Spleen (tissue), 11 donors: ENCODE measurements around the gene UGDH. TPM values are rescaled to one million over a fixed set of nuclear protein-coding genes. Genes with fewer than 3 reads are reported as not detected.

ENCODE experiments used
- DNase-seq: peaks from one replicate; pipeline ENCODE4 v3.0.0-alpha.2; 2020
- H3K27ac ChIP-seq, 8 donors: fragments of 200-600 bp; sonication (generic) in 7 of 8; 1 replicate in 4 of 8; 2 replicates in 4 of 8; pipeline versions ENCODE4 v1.5.0 to v1.8.0; 2016 to 2021; ENCODE audit warnings: inconsistent platforms in 4 of 8, mild to moderate bottlenecking in 4 of 8, moderate library complexity in 1 of 8
- H3K27me3 ChIP-seq, 7 donors: fragments of 200-600 bp; sonication (generic) in 6 of 7; replicated peaks in 1 of 7; 1 replicate in 4 of 7; 2 replicates in 3 of 7; pipeline versions ENCODE4 v1.5.0 to v1.8.0; 2016 to 2021; ENCODE audit warnings: inconsistent platforms in 3 of 7, mild to moderate bottlenecking in 1 of 7
- H3K36me3 ChIP-seq, 6 donors: fragments of 200-600 bp; sonication (generic) in 5 of 6; 1 replicate in 4 of 6; 2 replicates in 2 of 6; pipeline versions ENCODE4 v1.5.0 to v1.8.0; 2016 to 2021; ENCODE audit warnings: inconsistent platforms in 2 of 6
- H3K4me1 ChIP-seq, 6 donors: fragments of 200-600 bp; sonication (generic) in 5 of 6; 1 replicate in 3 of 6; 2 replicates in 3 of 6; pipeline versions ENCODE4 v1.5.0 to v1.8.0; 2016 to 2021; ENCODE audit warnings: inconsistent platforms in 3 of 6
- H3K4me3 ChIP-seq, 8 donors: fragments of 200-600 bp; sonication (generic) in 7 of 8; 1 replicate in 4 of 8; 2 replicates in 4 of 8; pipeline versions ENCODE4 v1.5.0 to v1.8.0; 2016 to 2021; ENCODE audit warnings: inconsistent platforms in 4 of 8, mild to moderate bottlenecking in 4 of 8, moderate library complexity in 2 of 8
- H3K9me3 ChIP-seq, 8 donors: fragments of 200-600 bp; sonication (generic) in 7 of 8; 1 replicate in 4 of 8; 2 replicates in 4 of 8; pipeline versions ENCODE4 v1.5.0 to v1.8.0; 2016 to 2021; ENCODE audit warnings: inconsistent platforms in 4 of 8
- CTCF ChIP-seq, 11 experiments: fragments of 200-600 bp in 7 of 11; fragments of 450-650 bp in 4 of 11; sonication (generic) in 4 of 11; IDR thresholded peaks in 8 of 11; conservative IDR thresholded peaks in 3 of 11; 1 replicate in 7 of 11; 2 replicates in 4 of 11; pipeline versions ENCODE4 v1.4.0 to v1.8.0; 2016 to 2021; ENCODE audit warnings: antibody characterized with exemption in 11 of 11, inconsistent platforms in 4 of 11, mild to moderate bottlenecking in 1 of 11
- POLR2A ChIP-seq, 3 donors: fragments of 450-650 bp; IDR thresholded peaks; one replicate each; pipeline ENCODE4 v1.5.1; 2017; ENCODE audit warnings: antibody characterized with exemption in 3 of 3, mild to moderate bottlenecking in 1 of 3
- POLR2AphosphoS5 ChIP-seq, 3 donors: sonication (generic); formaldehyde crosslinking; IDR thresholded peaks; one replicate each; pipeline ENCODE4 v1.5.1; 2017; ENCODE audit warnings: antibody characterized with exemption in 3 of 3
- WGBS, 5 donors: extraction: QIAGEN DNeasy Blood & Tissue Kit in 3 of 5; methylation state at CpG; one replicate each; pipeline versions ENCODE4 v1.1.5 to v1.1.7; 2013 to 2018; 5-methylcytosine and 5-hydroxymethylcytosine counted together
- intact Hi-C: fragments of 100-400 bp; cut with DNase I; formaldehyde crosslinking; loops from one replicate; pipeline ENCODE4 v1.15.0; 2023; ENCODE audit warnings: low total_unique reads
- polyA plus RNA-seq, 3 donors: library from polyadenylated mRNA; stranded (reverse); fragments of 200-250 nt; gene quantifications; one replicate each; pipeline ENCODE4 v1.2.1, GENCODE V29; 2013
- total RNA-seq, 7 donors: library from RNA; depleted of rRNA in 3 of 7; stranded (reverse); fragments of >200 nt in 3 of 7; fragmentation: NEBNext Ultra II Directional in 4 of 7; extraction: Animal tissue kit (Norgen Biotek cat#: 25700) in 4 of 7; gene quantifications; one replicate each; pipeline versions ENCODE4 v1.1.0 to v1.2.1, GENCODE V29; 2016 to 2021
- donor health status: healthy with polysubstance abuse.
- donor health status: DM: no; HTN: no; CAD: no; lungs with moderate emphysema.
- donor health status: DM: no; HTN: no; CAD: no.
- donor health status: Bipolar disorder and iron deficiency.
- donor health status: healthy.
- donor health status: DM: no; HTN: no; CAD: no.
- donor health status: DM: yes; HTN: yes; CAD: no.

UGDH gene
- total and polyA plus RNA-seq, 10 donors, result 4.1 to 30.8 (median 17.9) TPM

GRCh38 chr4:39529534-39529933 is 2.3 kb upstream of the UGDH start:
- DNase-seq, result no peak
- Histone ChIP-seq H3K27me3 (no peaks in the 10 kb centered on the region), H3K27ac (no peak overlapping the region), H3K4me3 (no peak overlapping the region), H3K4me1 (peaks cover 0 to 34% (median 26%) of the 10 kb centered on the region in 6 donors), H3K9me3 (peaks cover 0 to 25% (median 17%) of the 10 kb centered on the region in 8 donors), H3K36me3 (peaks cover 0 to 30% (median 2%) of the 10 kb centered on the region in 6 donors)
- intact Hi-C loops, result loop anchor here (5.0 kb wide), 1 partner anchor 103 kb away; no protein-coding TSS in a partner anchor
- no peak for TF ChIP-seq POLR2A (IDR thresholded peaks at IDR 0.05)
- no peak for TF ChIP-seq CTCF (IDR thresholded peaks at IDR 0.05 in 8 of 11, conservative IDR thresholded peaks at IDR 0.05 in 3 of 11)
- no peak for TF ChIP-seq POLR2AphosphoS5 (IDR thresholded peaks at IDR 0.05)
- 88 to 95% (median 94%) methylated on average over 2 of the region's 2 CpGs for WGBS, 5 donors

GRCh38 chr4:39528061-39528465 is 824 bp upstream of the UGDH start:
- TF ChIP-seq POLR2A (IDR thresholded peaks at IDR 0.05), result no peak
- 3 to 9% (median 4%) methylated on average over 17 to 21 of the region's 21 CpGs for WGBS, 5 donors
- Histone ChIP-seq H3K27me3 (no peaks in the 10 kb centered on the region), H3K4me1 (peaks cover 0 to 34% (median 26%) of the 10 kb centered on the region in 6 donors), H3K36me3 (peaks cover 0 to 16% (median 2%) of the 10 kb centered on the region in 6 donors), H3K27ac (peak overlapping the region; percentile 86 to 93 (median 91)), H3K4me3 (peak overlapping the region; percentile 85 to 98 (median 92)), H3K9me3 (peaks cover 0 to 25% (median 17%) of the 10 kb centered on the region in 8 donors)
- no peak for DNase-seq
- intact Hi-C loops, result loop anchor here (5.0 kb wide), 1 partner anchor 104 kb away; no protein-coding TSS in a partner anchor

- TF ChIP-seq CTCF (IDR thresholded peaks at IDR 0.05 in 8 of 11, conservative IDR thresholded peaks at IDR 0.05 in 3 of 11) (no peak), POLR2A (IDR thresholded peaks at IDR 0.05) (no peak), POLR2AphosphoS5 (IDR thresholded peaks at IDR 0.05) (no peak)
- H3K9me3 ChIP-seq, result peaks cover 0 to 17% (median 13%) of the 10 kb centered on the region in 8 donors
- intact Hi-C loops, result loop anchor here (5.0 kb wide), 1 partner anchor 105 kb away; no protein-coding TSS in a partner anchor
- peak overlapping the region; percentile 86 to 93 (median 91) for H3K27ac ChIP-seq
- no peaks in the 10 kb centered on the region for H3K27me3 ChIP-seq
- H3K4me1 ChIP-seq, result peaks cover 0 to 34% (median 26%) of the 10 kb centered on the region in 6 donors
- H3K4me3 ChIP-seq, result peak overlapping the region; percentile 85 to 98 (median 92)
- 0 to 1% (median 0%) methylated on average over 26 to 33 of the region's 33 CpGs for WGBS, 5 donors
- DNase-seq, result no peak
- peaks cover 0 to 3% (median under 1%) of the 10 kb centered on the region in 6 donors for H3K36me3 ChIP-seq
These were observed 409 bp downstream of the UGDH start for GRCh38 chr4:39526765-39527295.

DNA sequence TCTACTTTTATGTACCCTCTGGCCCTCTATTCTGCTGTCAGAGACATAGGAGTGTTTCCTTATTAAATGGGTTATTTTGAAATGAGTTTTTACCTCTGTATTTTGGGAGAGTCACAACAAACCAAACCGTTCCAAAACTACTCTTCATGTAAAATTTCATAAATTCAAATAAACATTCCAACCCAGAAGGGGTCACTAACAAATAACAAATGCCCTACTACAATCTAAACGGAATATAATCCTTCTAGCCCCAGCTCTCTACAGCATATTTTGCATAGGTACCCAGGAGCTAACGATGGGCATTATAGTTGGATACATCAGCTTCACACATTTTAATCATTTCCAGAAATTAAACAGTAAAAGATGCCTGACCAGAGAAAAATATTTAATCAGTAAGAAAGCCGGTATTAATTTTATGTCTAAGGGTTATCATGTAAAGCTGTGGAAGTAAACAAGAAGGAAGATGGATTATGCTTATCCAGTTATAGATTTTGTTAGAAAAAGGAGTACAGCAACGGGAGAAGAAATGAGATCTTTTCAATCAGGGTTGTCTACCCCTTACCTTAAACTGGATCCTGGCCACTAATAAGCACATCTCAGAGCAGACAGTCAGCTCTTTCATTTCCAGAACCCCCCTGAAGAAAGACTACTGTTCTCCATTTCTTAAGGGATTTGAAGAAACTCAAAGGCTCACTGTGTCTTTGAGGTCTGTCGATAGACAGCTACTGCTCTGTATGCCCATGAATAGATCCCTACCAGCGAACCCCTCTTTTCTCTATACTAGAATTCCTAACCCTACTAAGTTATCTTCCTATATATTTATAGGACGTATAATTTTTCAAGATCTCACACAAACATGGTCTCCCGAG is 1.2 kb downstream of the UGDH start:
- peak overlapping the region; percentile 85 to 98 (median 92) for H3K4me3 ChIP-seq
- DNase-seq, result no peak
- intact Hi-C loops, result loop anchor here (5.0 kb wide), 1 partner anchor 106 kb away; no protein-coding TSS in a partner anchor
- no peak for TF ChIP-seq POLR2A (IDR thresholded peaks at IDR 0.05)
- TF ChIP-seq CTCF (IDR thresholded peaks at IDR 0.05 in 8 of 11, conservative IDR thresholded peaks at IDR 0.05 in 3 of 11), result no peak
- no peak for TF ChIP-seq POLR2AphosphoS5 (IDR thresholded peaks at IDR 0.05)
- H3K27ac ChIP-seq, result peak overlapping the region in 7 of 8 donors; percentile 86 to 93 (median 91)
- H3K9me3 ChIP-seq, result peaks cover 0 to 10% (median 7%) of the 10 kb centered on the region in 8 donors
- no peaks in the 10 kb centered on the region for H3K36me3 ChIP-seq
- WGBS, 5 donors, result 31 to 43% (median 40%) methylated on average over 9 of the region's 9 CpGs
- H3K27me3 ChIP-seq, result no peaks in the 10 kb centered on the region
- H3K4me1 ChIP-seq, result peaks cover 0 to 34% (median 26%) of the 10 kb centered on the region in 6 donors
